RPMI7951 (cell line): Measurements from ENCODE around the gene CABP2. TPM values are rescaled to one million over a fixed set of nuclear protein-coding genes. Genes with fewer than 3 reads are reported as not detected.
"Not testable (repeated sequence)": the region's sequence is repeated elsewhere in the genome, so short reads cannot be mapped to it uniquely, and the experiment has no call there.

Experiments used
- DNase-seq: peaks from one replicate; pipeline ENCODE4 v3.0.0-alpha.2; 2012; ENCODE audit warnings: low read depth
- total RNA-seq: library from RNA; depleted of rRNA; stranded (reverse); fragments of >200 nt; shearing (Covaris generic); gene quantifications from 2 replicates; pipeline ENCODE4 v1.2.3, GENCODE V29; 2014

Gene CABP2
- total RNA-seq, 1 experiment from 2014 or later = not detected

- no peak for DNase-seq
Measured at GRCh38 chr11:67494371-67495233, 28.6 kb downstream of the CABP2 start.

GRCh38 chr11:67493548-67494370, 29.5 kb downstream of the CABP2 start:
- DNase-seq = no peak

GRCh38 chr11:67492801-67493547, 30.3 kb downstream of the CABP2 start:
- DNase-seq = no peak

GRCh38 chr11:67492069-67492727, 31.0 kb downstream of the CABP2 start:
- DNase-seq = no peak

- DNase-seq = no peak
Measured at GRCh38 chr11:67491276-67492068, 31.8 kb downstream of the CABP2 start.

GRCh38 chr11:67490727-67491065, 32.5 kb downstream of the CABP2 start:
- no peak for DNase-seq

- DNase-seq = no peak
Measured at GRCh38 chr11:67489885-67490726, 33.1 kb downstream of the CABP2 start.

GRCh38 chr11:67489203-67489884, 33.9 kb downstream of the CABP2 start:
- no peak for DNase-seq

GRCh38 chr11:67486481-67487195, 36.6 kb downstream of the CABP2 start:
- no peak for DNase-seq

- DNase-seq = not testable (repeated sequence)
Measured at GRCh38 chr11:67485873-67486361, 37.3 kb downstream of the CABP2 start.

GRCh38 chr11:67484847-67485311, 38.4 kb downstream of the CABP2 start:
- DNase-seq = no peak

- DNase-seq = no peak
Measured at GRCh38 chr11:67483831-67484665, 39.2 kb downstream of the CABP2 start.

GRCh38 chr11:67482827-67483798, 40.1 kb downstream of the CABP2 start, which contains the start of gene AIP:
Gene AIP, plus strand, starts transcription at chr11:67483026. Its CDS starts 133 bp downstream, at chr11:67483159.
- peak; percentile 96 for DNase-seq

GRCh38 chr11:67482275-67482826, 40.9 kb downstream of the CABP2 start:
- DNase-seq = no peak

- DNase-seq = not testable (repeated sequence)
Measured at GRCh38 chr11:67477344-67478050, 45.7 kb downstream of the CABP2 start.
